NCI-H2081 (cell line): Measurements from ENCODE around the gene ZNF768.
"Not testable (repeated sequence)": the region's sequence is repeated elsewhere in the genome, so short reads cannot be mapped to it uniquely, and the experiment has no call there.

Source experiments
- DNase-seq, 2 experiments: peaks; one replicate each; lab custom pipeline; 2025; lab: John Stamatoyannopoulos, UW

Gene ZNF768

GRCh38 chr16:30533146-30533522 is 6.8 kb upstream of the ZNF768 start:
- no peak for DNase-seq

GRCh38 chr16:30532285-30533145 is 6.1 kb upstream of the ZNF768 start:
- no peak for DNase-seq

- no peak for DNase-seq
Measured at GRCh38 chr16:30530163-30531037, 4.0 kb upstream of the ZNF768 start.

GRCh38 chr16:30528799-30529457 is 2.6 kb upstream of the ZNF768 start:
- no peak for DNase-seq

GRCh38 chr16:30527635-30528178 is 1.3 kb upstream of the ZNF768 start:
- DNase-seq, result peak in 1 of 2 experiments; percentile 36

GRCh38 chr16:30526823-30527634 is 663 bp upstream of the ZNF768 start:
- peak; percentile 96 for DNase-seq

GRCh38 chr16:30525844-30526136 is 576 bp downstream of the ZNF768 start:
- no peak for DNase-seq

GRCh38 chr16:30524575-30525568 is 1.5 kb downstream of the ZNF768 start:
- DNase-seq, result no peak

- DNase-seq, result no peak
Measured at GRCh38 chr16:30523768-30524574, 2.4 kb downstream of the ZNF768 start.

GRCh38 chr16:30522702-30523463 is 3.5 kb downstream of the ZNF768 start:
- DNase-seq, result not testable (repeated sequence)

GRCh38 chr16:30521873-30522641 is 4.3 kb downstream of the ZNF768 start:
- DNase-seq, result no peak

- DNase-seq, result no peak
Measured at GRCh38 chr16:30521476-30521872, 4.9 kb downstream of the ZNF768 start.

- DNase-seq, result no peak
Measured at GRCh38 chr16:30519120-30520049, 7.0 kb downstream of the ZNF768 start.

GRCh38 chr16:30518552-30518951 is 7.8 kb downstream of the ZNF768 start:
- DNase-seq, result no peak

GRCh38 chr16:30515275-30515674 is 11.1 kb downstream of the ZNF768 start:
- DNase-seq, result no peak

GRCh38 chr16:30511509-30511908 is 14.9 kb downstream of the ZNF768 start:
- no peak for DNase-seq
